ENCODE data around the gene MAP7.
"Not testable (repeated sequence)": the region's sequence is repeated elsewhere in the genome, so short reads cannot be mapped to it uniquely, and the experiment has no call there.

The MAP7 gene

DNA sequence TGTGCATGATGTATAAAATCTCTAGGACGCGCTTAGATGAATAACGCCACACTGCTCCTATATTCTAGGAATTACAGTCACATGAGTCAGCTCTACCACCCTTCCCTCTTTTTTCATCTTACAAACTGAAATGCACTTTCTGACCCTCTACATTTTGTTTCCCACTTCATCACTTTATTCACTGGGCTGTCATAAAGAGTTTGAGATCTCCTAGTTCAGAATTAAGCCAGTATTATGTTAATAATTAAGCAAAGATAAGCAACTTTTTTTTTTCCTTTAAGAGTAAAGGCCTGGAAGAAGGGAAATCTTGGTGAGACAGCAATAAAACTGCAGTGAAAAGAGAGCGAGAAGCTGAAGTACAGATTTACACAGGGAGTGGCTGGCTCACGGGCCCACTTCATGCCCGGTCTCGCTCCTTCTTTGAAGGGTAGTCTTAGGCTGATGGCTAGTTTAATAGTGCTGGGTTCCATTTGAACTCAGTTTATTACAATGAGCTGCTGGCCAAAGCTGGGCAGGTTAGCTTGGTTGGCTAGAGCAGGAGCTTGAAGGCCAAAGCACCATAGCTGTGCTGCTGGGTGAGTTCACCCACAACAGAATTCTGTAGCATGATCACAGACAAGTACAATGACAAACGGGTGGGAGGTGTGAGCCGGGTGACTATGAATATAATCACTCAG, 110.6 kb downstream of the MAP7 start:
- DNase-seq = no peak
- in situ Hi-C loops (cut with MboI; ENCODE audit: low pct_unique_long_range_greater_than_20kb, low sequenced_read_pairs) = no loop called here

DNA sequence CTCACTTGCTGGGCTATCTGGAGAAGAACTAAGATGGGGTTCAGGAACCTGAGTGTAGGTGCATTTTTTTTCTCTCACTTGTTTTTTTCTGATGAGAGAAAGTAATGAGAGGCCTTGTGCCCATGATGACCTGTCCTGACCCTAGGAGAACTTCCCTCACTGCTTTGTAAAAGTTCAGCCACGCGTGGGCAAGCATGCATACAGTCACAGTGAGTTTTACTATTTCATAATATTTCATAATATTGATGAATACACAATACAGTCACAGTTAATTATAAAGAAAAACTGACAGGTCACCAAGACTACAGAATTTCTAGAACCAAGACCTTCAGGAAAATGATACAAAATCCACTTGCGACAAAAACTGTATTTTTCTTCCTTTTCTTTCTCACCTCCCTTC, 111.8 kb downstream of the MAP7 start:
- no peak for DNase-seq
- in situ Hi-C loops (cut with MboI; ENCODE audit: low pct_unique_long_range_greater_than_20kb, low sequenced_read_pairs) = no loop called here

DNA sequence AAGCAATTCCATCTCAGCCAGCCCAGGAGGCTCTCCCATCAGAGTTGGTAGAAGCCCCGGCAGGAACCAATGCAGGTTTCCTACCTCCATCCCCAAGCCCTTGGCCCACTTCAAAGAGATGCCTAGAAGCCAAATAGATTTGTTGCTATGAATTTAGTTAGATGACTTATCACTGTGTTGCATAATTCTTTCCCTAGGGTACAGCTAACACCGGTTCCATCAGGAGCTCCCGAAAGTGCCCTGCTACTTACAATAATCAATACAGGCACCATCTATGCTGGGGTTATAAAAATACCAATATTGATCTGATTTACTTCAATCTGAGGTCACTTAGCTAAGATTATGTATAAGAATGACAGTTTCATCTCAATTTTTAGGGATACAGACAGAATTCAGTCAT, 113.0 kb downstream of the MAP7 start:
- DNase-seq = no peak

DNA sequence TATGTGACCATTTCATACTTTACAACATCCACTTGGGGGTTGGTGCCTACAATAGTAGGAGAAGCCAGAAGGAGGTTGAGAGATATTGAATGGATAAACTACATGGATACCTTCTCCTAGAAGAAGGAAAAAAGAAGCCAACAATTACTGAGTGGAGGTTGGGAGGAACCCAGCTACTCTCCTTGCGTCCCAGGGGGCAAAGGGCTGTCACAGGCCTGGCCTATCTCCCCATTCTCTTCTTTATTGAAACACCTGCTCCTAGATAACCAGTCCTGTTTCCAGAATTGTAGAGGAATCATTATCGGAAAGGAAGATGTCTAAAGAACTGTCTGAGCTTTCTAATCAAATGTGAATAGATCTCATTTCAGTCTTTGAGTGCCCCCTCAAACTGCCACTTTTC, 115.1 kb downstream of the MAP7 start:
- DNase-seq = no peak
- in situ Hi-C loops (cut with MboI; ENCODE audit: low pct_unique_long_range_greater_than_20kb, low sequenced_read_pairs) = no loop called here

More for the DNA sequence above, 113.0 kb downstream of the MAP7 start:
- in situ Hi-C loops (cut with MboI; ENCODE audit: low pct_unique_long_range_greater_than_20kb, low sequenced_read_pairs) = no loop called here

DNA sequence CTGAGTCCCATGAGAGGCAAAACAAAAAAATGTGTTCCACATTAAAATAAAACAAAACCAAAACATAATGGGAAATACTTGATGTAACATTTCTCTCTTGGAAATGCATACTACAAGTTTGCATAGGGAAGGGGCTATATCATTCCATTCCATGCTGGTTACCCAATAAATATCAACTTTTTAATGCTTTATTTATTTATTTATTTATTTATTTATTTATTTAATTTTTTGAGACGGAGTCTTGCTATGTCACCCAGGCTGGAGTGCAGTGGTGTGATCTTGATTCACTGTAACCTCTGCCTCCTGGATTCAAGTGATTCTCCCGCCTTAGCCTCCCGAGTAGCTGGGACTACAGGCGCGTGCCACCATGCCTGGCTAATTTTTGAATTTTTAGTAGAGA, 118.9 kb downstream of the MAP7 start:
- DNase-seq; in situ Hi-C loops (cut with MboI; ENCODE audit: low pct_unique_long_range_greater_than_20kb, low sequenced_read_pairs): not testable (repeated sequence)

DNA sequence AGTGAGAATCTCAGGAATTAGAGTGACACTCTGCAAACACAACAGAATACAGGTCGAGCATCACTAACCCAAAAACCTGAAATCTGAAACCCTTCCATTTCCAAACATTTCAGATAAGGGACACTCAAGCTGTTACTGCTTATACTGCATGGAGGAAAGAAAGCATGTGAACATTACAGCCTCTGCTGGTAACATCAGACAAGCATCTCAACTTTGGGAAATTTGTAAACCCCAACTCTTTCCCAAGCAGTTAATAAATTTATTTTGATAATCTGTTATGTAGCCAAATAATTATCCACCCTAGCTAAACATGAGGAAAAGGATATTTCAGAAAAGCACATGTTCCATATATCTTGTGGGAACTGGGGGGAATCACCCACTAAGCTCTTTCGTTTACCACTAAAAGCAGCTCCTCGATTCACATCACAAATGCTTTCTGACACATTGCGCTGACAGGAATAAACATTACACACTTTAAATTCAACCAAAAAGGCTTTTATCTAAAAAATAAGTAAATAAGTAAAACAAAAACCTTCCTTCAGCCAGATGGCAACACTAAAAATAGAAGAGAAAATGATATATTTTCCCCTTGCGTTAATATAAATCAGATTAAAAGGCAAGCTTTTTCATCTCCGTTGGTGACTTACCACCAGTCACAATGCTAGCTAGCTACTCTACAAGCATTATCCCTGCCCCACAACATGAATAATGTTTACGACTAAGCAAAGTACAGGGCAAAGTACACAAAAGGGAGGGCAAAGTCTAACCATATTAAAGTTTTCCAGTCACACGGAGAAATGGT, 120.8 kb downstream of the MAP7 start:
- in situ Hi-C loops (cut with MboI; ENCODE audit: low pct_unique_long_range_greater_than_20kb, low sequenced_read_pairs) = no loop called here
- no peak for DNase-seq

DNA sequence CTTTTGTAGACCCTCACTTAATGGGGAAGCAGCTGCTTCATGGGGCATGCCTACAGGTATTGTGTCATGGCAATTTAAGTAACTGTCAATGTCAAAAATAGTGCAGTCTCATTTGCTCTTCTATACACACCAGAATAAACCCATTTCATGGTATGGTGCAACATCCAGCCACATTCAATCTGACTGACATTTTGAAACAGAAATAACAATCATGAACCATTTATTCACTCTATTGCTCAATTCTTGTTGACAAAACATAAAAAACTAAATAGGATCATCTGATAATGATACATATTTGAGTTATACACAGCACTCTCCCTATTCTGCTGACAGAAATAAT, 122.9 kb downstream of the MAP7 start:
- DNase-seq = no peak
- in situ Hi-C loops (cut with MboI; ENCODE audit: low pct_unique_long_range_greater_than_20kb, low sequenced_read_pairs) = no loop called here

DNA sequence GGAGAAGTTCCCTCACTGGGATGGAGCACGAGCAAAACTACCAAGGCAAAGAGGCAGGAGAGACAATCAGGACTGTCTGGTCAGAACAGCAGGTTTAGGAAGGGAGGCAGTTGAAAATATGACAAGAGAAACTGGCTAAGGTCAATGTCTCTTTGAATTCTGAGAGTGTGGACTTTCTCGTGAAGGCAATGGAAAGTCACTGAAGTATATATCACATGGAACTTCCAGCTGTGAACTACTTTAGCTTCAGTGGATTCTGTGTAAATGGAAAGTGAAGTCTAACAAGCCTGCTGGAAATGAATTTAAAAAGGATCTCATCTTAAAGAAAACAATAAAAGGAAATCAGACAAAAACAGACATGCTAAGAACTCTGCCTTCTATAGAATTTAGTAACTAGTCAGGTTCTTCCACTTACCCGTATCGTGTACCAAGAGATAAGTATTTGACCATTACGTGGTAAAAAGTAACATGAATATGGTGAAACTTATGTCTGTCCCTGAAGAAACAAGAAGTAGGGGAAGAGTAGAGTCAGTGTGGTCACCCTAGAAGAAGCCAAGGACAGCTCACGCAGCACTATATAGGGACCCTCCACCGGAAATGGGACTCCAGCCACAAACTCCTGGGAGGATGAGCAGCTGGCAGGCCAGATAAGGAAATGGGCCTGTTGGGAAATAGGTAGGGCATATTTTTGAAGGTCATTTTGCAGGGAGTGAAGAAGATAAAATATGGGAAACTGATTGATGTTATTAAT, 123.4 kb downstream of the MAP7 start:
- in situ Hi-C loops (cut with MboI; ENCODE audit: low pct_unique_long_range_greater_than_20kb, low sequenced_read_pairs) = no loop called here
- peak; percentile 86 for DNase-seq

DNA sequence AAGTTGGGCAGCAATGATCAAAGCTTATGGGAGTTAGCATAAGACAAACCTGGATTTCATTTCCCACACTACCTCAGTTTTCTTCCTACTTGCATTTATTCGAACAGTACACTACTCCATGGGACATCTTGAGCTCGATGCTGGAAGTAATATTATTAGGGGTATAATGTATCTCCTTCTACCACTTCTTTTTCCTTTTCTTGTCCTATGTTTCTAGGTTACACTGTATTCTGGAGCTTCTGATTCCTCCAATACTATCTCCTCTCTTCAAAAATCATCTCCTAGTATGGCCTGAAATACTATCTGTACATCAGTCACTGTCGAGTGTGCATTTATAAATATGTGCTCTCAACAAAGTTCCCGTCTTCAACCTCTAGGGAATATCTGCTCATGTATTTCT, 124.4 kb downstream of the MAP7 start:
- DNase-seq = no peak
- in situ Hi-C loops (cut with MboI; ENCODE audit: low pct_unique_long_range_greater_than_20kb, low sequenced_read_pairs) = no loop called here

DNA sequence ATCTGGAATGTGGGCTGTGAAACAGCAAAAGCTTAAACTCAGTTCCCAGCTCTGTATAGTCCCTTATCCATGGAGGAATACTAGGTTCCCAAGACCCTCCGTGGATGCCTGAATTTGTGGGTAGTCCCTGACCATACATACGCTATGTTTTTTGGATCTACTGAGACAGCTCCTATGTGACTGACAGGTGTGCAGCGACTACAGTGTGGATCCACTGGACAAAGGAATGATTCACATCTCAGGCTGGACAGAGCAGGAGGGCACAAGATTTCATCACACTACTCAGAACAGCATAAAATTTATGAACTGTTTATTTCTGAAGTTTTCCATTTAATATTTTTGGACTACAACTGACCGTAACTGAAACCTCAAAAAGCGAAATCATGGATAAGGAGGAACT, 125.3 kb downstream of the MAP7 start:
- in situ Hi-C loops (cut with MboI; ENCODE audit: low pct_unique_long_range_greater_than_20kb, low sequenced_read_pairs) = no loop called here
- DNase-seq = no peak

DNA sequence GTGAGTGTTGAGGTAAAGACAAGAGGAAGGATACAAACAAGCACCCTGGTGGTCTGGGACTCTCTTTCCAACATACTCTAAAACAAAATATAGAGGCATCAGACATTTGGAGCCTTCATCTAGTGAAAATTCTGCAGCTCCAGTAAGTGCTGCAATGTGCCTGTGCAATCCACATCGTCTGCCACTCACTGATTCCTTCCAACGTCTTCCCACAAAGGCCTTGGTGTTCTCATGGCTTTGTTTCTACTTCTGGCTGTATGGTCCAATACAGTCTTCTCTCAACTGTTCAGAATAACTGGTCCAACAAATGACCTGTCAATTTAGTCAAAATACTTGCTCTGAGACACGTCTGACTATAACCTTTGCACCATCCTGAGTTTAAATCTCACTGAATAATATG, 125.8 kb downstream of the MAP7 start:
- in situ Hi-C loops (cut with MboI; ENCODE audit: low pct_unique_long_range_greater_than_20kb, low sequenced_read_pairs) = no loop called here
- no peak for DNase-seq

DNA sequence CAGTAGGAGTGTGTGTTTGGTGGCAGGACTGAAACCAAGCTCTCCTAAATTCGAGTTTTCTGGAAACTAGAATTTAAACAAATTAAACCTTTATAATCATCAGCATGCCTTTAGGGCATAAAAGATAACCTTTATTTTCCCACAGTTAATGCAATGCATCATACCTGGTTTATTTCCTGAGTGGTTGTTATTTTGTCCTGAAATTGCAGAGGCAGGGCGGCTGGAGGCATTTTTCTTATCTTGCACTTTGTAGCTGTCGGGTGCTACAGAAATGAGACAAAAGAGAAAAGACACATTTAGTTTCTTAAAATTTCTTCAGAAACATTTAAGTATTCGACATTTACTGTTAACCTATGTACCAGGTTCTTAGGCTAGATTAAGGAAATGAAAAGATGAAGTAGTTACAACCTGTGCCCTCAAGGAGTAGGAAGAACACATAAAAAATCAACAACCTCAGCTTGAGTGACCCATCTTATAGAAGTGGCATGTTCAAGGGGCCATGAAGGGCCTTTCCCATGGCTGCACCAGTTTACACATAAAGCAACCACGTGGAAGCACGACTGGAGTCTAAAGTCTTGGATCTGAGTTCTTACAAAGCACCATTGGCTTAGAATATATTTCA, 128.6 kb downstream of the MAP7 start:
- no peak for DNase-seq
- in situ Hi-C loops (cut with MboI; ENCODE audit: low pct_unique_long_range_greater_than_20kb, low sequenced_read_pairs) = no loop called here

DNA sequence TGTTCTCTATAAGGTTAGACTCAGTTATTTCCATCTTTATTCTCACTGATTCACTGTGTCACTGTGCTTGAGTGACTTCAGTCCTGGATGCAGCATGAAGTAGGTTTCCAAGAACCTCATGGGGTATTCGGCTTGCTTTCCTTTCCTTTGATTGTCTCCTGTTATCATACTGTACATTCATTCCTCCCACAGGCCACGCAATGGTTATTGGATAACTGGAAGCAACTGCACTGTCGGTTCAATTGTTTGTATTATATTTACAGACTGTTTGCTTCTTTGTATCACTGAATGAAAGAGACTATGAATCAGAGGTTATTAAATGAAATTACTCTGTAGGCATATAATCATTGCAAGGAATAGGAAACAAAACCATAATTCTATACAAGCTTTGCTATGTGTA, 129.4 kb downstream of the MAP7 start:
- in situ Hi-C loops (cut with MboI; ENCODE audit: low pct_unique_long_range_greater_than_20kb, low sequenced_read_pairs) = no loop called here
- no peak for DNase-seq

DNA sequence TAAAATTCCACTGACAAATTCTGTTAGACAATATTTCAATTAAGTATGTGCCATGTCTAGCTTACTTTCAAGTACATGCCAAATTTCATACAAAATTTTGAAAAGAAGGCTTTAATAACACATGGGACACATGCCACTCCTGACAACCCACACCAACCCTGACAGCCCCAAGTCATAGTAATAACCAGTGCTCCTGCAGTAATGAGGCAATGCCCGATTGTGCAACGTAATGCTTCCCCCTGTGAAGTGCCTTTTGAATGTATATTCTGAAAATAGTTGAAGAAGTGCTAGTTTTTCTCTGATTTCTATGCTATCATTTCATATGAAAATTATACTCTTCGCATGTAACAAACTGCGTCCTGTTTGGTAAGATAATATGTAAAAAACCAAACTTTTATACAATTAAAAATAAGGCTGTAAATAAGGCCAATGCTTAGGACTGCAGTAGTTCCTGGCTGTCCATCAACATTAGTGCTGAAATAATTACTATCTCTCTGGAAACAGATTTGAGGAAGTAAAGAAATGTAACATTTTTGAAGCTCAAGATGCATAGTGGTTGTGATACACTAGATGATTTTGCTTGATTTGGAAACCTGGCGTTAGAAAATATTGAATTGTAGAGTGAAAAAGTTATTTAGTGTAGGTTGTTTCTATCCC, 134.7 kb downstream of the MAP7 start:
- peak; percentile 75 for DNase-seq
- in situ Hi-C loops (cut with MboI; ENCODE audit: low pct_unique_long_range_greater_than_20kb, low sequenced_read_pairs) = no loop called here

DNA sequence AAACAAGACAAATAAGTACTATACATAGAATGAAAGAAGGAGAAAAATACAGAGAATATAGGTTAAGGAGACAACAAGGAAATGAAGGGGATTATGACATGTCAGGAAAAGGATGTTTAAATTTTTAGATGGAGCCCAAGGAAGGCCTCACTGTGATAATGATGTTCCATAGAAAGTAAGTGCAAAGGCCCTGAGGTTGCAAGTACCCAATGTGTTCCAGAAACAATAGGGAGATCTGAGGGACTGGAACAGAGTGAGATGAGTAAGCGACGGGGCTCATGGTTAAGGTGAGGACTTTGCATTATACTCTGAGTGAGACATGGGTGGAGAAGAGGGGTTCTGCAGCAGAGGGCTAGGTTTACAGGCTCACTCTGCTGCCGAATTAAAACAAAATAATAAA, 137.8 kb downstream of the MAP7 start:
- in situ Hi-C loops (cut with MboI; ENCODE audit: low pct_unique_long_range_greater_than_20kb, low sequenced_read_pairs) = no loop called here
- no peak for DNase-seq

DNA sequence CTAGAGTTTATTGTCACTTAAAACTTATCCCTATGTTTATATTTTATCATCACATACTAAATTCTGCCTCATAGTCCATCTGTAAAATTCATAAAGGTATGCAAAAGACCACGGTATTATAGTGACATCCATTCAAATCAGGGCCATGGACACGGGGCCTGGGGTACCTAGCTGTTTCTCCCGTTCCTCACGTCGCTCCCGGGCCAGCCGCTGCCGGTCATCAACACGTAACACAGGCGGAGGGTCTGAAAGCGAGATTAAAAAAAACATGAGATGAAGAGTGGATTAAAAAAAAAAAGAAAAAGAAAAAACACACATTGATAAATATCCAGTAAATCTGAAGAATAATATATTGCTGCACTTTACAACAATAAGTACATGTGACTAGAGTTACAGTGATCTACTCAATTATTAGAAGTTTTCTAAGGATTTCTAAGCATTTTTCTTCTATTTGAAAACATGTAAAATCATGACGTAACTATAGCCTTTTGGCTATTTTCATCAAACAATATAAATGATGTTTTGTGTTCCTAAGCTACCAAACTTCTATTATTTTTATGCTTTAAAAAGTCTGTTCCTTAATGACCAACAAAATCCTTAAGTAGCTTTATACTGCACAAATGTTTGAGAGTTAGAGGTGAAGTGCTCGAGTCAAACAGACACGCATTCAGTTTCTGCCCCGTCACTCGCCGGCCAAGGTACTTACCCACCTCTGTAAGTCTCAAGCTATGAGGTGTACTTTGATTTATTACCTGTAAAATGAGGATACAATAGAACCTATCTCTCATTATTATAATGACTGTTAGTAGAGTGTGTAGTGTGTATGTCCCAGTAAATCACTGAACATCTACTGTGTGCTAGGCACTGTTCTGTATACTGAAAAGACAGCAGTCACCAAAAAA, 138.5 kb downstream of the MAP7 start:
- DNase-seq = no peak
- in situ Hi-C loops (cut with MboI; ENCODE audit: low pct_unique_long_range_greater_than_20kb, low sequenced_read_pairs) = no loop called here

DNA sequence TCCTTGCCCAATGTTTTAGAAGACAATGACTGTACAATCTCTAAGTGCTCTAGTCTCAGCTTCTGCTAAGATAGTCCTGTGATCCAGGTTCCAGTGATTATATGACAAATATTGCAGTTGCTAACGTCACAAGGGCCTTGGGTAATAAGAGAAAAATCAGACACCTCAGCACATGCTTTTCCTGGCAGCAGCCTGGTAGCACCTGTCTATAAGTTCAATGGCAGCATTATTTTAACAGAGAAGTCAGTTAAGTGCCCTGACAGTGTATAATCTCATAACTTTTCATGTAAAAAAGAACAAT, 139.2 kb downstream of the MAP7 start:
- in situ Hi-C loops (cut with MboI; ENCODE audit: low pct_unique_long_range_greater_than_20kb, low sequenced_read_pairs) = no loop called here
- no peak for DNase-seq

DNA sequence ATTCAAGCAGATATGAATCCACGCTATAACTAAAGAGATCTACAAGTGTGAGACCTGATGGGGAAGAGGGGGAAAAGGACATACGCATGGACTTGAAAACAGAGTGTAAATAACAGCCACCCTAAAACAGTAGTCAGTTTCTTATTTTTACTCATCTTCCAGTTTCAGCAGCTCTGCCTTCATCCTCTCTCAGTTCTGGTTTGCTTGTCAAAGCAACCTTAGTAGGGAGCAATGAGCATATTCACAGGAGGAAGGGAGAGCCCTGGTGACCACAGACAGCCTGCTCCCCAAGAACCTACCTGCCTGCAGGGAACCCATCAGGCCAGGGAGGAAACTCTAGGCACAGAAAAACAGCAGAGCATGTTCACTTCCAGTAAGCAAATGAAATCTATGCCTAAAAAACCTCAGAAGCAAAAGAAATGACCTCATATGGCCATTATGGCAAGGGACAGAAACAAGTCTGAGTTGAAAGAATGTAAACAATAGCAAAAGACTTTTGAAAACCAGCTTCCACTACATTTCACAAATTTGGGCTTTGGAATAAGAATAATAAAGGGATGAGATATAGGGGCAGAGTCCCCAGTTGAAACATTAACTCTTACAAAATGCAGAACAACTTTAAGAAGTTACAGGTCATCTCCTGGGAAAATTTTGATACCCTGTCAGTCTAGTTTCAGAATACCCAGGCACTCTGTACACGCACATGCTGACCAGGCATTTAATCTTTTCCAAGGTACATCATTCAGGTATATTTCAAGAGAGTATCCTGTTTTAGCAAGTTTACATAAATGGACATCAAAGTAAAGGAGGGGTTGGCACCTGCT, 139.8 kb downstream of the MAP7 start:
- in situ Hi-C loops (cut with MboI; ENCODE audit: low pct_unique_long_range_greater_than_20kb, low sequenced_read_pairs) = no loop called here
- DNase-seq = no peak
